NCI-H1694 (cell line): ENCODE data around the gene QRICH1.

Experiments used
- DNase-seq: peaks from one replicate; lab custom pipeline; 2025; lab: John Stamatoyannopoulos, UW

The QRICH1 gene

GRCh38 chr3:49119036-49119435 lies 25.2 kb upstream of the QRICH1 start:
- DNase-seq: no peak

GRCh38 chr3:49112262-49112661 lies 18.4 kb upstream of the QRICH1 start:
- DNase-seq: no peak

GRCh38 chr3:49111347-49111746 lies 17.5 kb upstream of the QRICH1 start:
- no peak for DNase-seq

GRCh38 chr3:49110780-49111179 lies 16.9 kb upstream of the QRICH1 start:
- no peak for DNase-seq

- DNase-seq: no peak
Measured at GRCh38 chr3:49108346-49108745, 14.5 kb upstream of the QRICH1 start.

- peak; percentile 17 for DNase-seq
Measured at GRCh38 chr3:49104427-49105291, 10.8 kb upstream of the QRICH1 start, which contains the start of gene QARS1. QARS1 (minus strand) TSS chr3:49104757; CDS start chr3:49104733, 24 bp downstream.

- DNase-seq: no peak
Measured at GRCh38 chr3:49104052-49104426, 10.2 kb upstream of the QRICH1 start.

- DNase-seq: no peak
Measured at GRCh38 chr3:49100046-49100615, 6.3 kb upstream of the QRICH1 start.

- DNase-seq: no peak
Measured at GRCh38 chr3:49098910-49099630, 5.2 kb upstream of the QRICH1 start.

- no peak for DNase-seq
Measured at GRCh38 chr3:49098429-49098828, 4.6 kb upstream of the QRICH1 start.

- DNase-seq: no peak
Measured at GRCh38 chr3:49092938-49093852, 676 bp downstream of the QRICH1 start.

GRCh38 chr3:49081429-49081828 lies 12.4 kb downstream of the QRICH1 start:
- no peak for DNase-seq

- DNase-seq: no peak
Measured at GRCh38 chr3:49079270-49079669, 14.6 kb downstream of the QRICH1 start.

GRCh38 chr3:49076646-49077045 lies 17.2 kb downstream of the QRICH1 start:
- no peak for DNase-seq

- no peak for DNase-seq
Measured at GRCh38 chr3:49076116-49076515, 17.8 kb downstream of the QRICH1 start.

- no peak for DNase-seq
Measured at GRCh38 chr3:49058011-49058410, 35.9 kb downstream of the QRICH1 start.

GRCh38 chr3:49057268-49057667 lies 36.6 kb downstream of the QRICH1 start:
- no peak for DNase-seq

GRCh38 chr3:49054344-49054862 lies 39.5 kb downstream of the QRICH1 start:
- DNase-seq: no peak

GRCh38 chr3:49053543-49053942 lies 40.3 kb downstream of the QRICH1 start:
- DNase-seq: no peak

GRCh38 chr3:49035281-49035680 lies 58.6 kb downstream of the QRICH1 start:
- no peak for DNase-seq

GRCh38 chr3:49034650-49035049 lies 59.2 kb downstream of the QRICH1 start:
- DNase-seq: no peak
